Vagina (tissue), 2 donors: Measurements from ENCODE around the gene CTNNB1. TPM values are rescaled to one million over a fixed set of nuclear protein-coding genes. Genes with fewer than 3 reads are reported as not detected.

ENCODE experiments used
- DNase-seq, 2 donors: peaks; one replicate each; pipeline ENCODE4 v3.0.0-alpha.2; 2017; ENCODE audit errors: extremely low spot score in 2 of 2
- H3K27ac ChIP-seq: fragments of 200-600 bp; sonication (generic); one replicate; pipeline ENCODE4 v1.5.1; 2019
- H3K27me3 ChIP-seq: fragments of 200-600 bp; sonication (generic); one replicate; pipeline ENCODE4 v1.5.1; 2019
- H3K36me3 ChIP-seq, 2 donors: fragments of 200-600 bp; sonication (generic); one replicate each; pipeline ENCODE4 v1.5.1; 2017 to 2019
- H3K4me1 ChIP-seq: fragments of 200-600 bp; sonication (generic); one replicate; pipeline ENCODE4 v1.5.1; 2019
- H3K4me3 ChIP-seq, 2 donors: fragments of 200-600 bp; sonication (generic); 1 replicate in 1 of 2; 2 replicates in 1 of 2; pipeline ENCODE4 v1.5.1; 2016 to 2019
- H3K9me3 ChIP-seq: fragments of 200-600 bp; sonication (generic); one replicate; pipeline ENCODE4 v1.5.1; 2019
- POLR2A ChIP-seq, 2 donors: fragments of 450-650 bp; IDR thresholded peaks; one replicate each; pipeline ENCODE4 v1.6.1; 2017; ENCODE audit warnings: antibody characterized with exemption in 2 of 2, mild to moderate bottlenecking in 2 of 2, moderate library complexity in 2 of 2
- POLR2AphosphoS5 ChIP-seq, 2 donors: sonication (generic); formaldehyde crosslinking; IDR thresholded peaks; one replicate each; pipeline ENCODE4 v1.9.0; 2017; ENCODE audit warnings: antibody characterized with exemption in 2 of 2, mild to moderate bottlenecking in 2 of 2, low read depth in 1 of 2; ENCODE audit not compliant: insufficient read depth in 1 of 2
- intact Hi-C: fragments of 100-400 bp; cut with DNase I; formaldehyde crosslinking; loops from one replicate; pipeline ENCODE4 v1.15.1; 2023
- total RNA-seq: library from RNA; depleted of rRNA; stranded (reverse); fragments of >200 nt; gene quantifications from one replicate; pipeline ENCODE4 v1.2.3, GENCODE V29; 2016
- TF ChIP-seq, protein P1 (sequence below), 3 experiments: fragments of 450-650 bp in 2 of 3; fragments of 200-600 bp in 1 of 3; sonication (generic) in 1 of 3; IDR thresholded peaks; one replicate each; pipeline ENCODE4 v1.5.1; 2017 to 2019; ENCODE audit warnings: antibody characterized with exemption in 3 of 3, mild to moderate bottlenecking in 2 of 3, moderate library complexity in 2 of 3

The CTNNB1 gene
- total RNA-seq, 1 donor from 2014 or later: 505 TPM

DNA sequence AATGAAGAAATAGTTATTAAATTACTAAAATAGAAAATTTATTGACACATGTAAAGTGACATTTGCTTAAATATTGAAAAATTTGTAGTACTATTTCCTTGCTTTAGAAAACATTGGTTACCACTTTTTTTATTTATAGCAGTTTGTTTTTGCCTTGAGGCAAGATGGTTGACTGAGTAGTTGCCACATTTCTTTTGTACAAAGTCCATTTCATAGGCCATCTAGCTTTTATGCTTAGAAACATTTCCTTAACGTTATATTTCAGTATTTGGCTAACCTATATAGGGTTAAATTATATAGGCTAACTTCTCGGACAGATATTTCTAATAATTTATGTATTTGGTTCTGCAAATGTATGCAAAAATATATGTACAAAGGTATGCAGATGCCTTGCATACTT is 17.1 kb downstream of the CTNNB1 start:
- no peak for DNase-seq
- Histone ChIP-seq H3K9me3 (no peaks in the 10 kb centered on the region), H3K4me1 (peaks cover 95% of the 10 kb centered on the region), H3K27me3 (no peaks in the 10 kb centered on the region), H3K36me3 (no peaks in the 10 kb centered on the region), H3K27ac (no peak overlapping the region), H3K4me3 (no peak overlapping the region)
- intact Hi-C loops: no loop called here
- TF ChIP-seq, protein P1, sequence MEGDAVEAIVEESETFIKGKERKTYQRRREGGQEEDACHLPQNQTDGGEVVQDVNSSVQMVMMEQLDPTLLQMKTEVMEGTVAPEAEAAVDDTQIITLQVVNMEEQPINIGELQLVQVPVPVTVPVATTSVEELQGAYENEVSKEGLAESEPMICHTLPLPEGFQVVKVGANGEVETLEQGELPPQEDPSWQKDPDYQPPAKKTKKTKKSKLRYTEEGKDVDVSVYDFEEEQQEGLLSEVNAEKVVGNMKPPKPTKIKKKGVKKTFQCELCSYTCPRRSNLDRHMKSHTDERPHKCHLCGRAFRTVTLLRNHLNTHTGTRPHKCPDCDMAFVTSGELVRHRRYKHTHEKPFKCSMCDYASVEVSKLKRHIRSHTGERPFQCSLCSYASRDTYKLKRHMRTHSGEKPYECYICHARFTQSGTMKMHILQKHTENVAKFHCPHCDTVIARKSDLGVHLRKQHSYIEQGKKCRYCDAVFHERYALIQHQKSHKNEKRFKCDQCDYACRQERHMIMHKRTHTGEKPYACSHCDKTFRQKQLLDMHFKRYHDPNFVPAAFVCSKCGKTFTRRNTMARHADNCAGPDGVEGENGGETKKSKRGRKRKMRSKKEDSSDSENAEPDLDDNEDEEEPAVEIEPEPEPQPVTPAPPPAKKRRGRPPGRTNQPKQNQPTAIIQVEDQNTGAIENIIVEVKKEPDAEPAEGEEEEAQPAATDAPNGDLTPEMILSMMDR (IDR thresholded peaks at IDR 0.05): no peak
- no peak for TF ChIP-seq POLR2A (IDR thresholded peaks at IDR 0.05)
- TF ChIP-seq POLR2AphosphoS5 (IDR thresholded peaks at IDR 0.05; ENCODE audit: insufficient read depth in 1 of 2, low read depth in 1 of 2): no peak

DNA sequence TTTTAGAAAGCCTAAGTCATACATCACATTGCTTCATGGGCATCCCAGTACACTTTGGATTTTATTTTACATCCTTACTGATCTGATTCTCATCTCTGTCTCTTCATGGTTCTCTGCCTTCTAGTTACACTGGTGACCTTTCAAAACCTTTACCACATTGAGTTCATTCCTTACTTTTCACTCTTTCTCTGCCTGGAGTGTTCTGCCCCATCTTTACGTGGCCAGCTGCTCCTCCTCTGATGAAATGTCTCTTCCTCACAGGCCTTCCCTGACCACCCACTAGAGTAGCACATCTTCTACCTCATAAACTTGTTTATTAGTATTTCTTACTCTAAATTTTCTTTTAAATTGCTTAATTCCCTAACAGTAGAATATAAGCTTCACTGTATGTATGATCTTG is 17.7 kb downstream of the CTNNB1 start:
- Histone ChIP-seq H3K27ac (no peak overlapping the region), H3K27me3 (no peaks in the 10 kb centered on the region), H3K9me3 (no peaks in the 10 kb centered on the region), H3K4me3 (no peak overlapping the region), H3K36me3 (no peaks in the 10 kb centered on the region), H3K4me1 (peaks cover 95% of the 10 kb centered on the region)
- TF ChIP-seq, protein P1 (IDR thresholded peaks at IDR 0.05): no peak
- DNase-seq: no peak
- intact Hi-C loops: no loop called here

DNA sequence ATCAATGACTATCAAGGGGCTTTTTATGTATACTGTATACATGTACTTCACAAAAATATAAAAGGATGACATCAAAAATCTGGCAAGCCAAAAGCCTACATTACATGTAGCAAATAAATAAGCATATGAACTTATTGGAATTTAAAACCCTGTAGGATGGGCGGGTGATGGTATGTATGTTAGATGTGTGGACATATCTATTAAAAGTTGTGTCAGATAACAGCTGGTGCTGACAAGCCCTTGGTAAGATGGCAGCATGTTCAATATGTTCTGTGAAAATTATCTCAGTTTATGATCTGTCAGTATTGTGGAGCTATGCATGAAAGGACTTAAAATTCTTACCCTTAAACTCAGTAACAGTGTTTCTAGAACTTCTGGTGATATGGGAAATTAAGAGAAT is 20.1 kb downstream of the CTNNB1 start:
- no peak for DNase-seq
- H3K36me3 ChIP-seq: peaks cover 0 to under 1% of the 10 kb centered on the region in 2 donors
- H3K27me3 ChIP-seq: no peaks in the 10 kb centered on the region
- H3K4me3 ChIP-seq: no peak overlapping the region
- H3K27ac ChIP-seq: no peak overlapping the region
- H3K9me3 ChIP-seq: no peaks in the 10 kb centered on the region
- TF ChIP-seq, protein P1 (IDR thresholded peaks at IDR 0.05): no peak
- TF ChIP-seq POLR2A (IDR thresholded peaks at IDR 0.05): no peak
- TF ChIP-seq POLR2AphosphoS5 (IDR thresholded peaks at IDR 0.05; ENCODE audit: insufficient read depth in 1 of 2, low read depth in 1 of 2): no peak
- intact Hi-C loops: no loop called here
- peaks cover 92% of the 10 kb centered on the region for H3K4me1 ChIP-seq

- H3K9me3 ChIP-seq: no peaks in the 10 kb centered on the region
- no peak overlapping the region for H3K27ac ChIP-seq
- H3K4me3 ChIP-seq: no peak overlapping the region
- TF ChIP-seq POLR2AphosphoS5 (IDR thresholded peaks at IDR 0.05; ENCODE audit: insufficient read depth in 1 of 2, low read depth in 1 of 2) (no peak), POLR2A (IDR thresholded peaks at IDR 0.05) (no peak)
- TF ChIP-seq, protein P1 (IDR thresholded peaks at IDR 0.05): no peak
- no peaks in the 10 kb centered on the region for H3K27me3 ChIP-seq
- H3K36me3 ChIP-seq: peaks cover 0 to 18% of the 10 kb centered on the region in 2 donors
- intact Hi-C loops: no loop called here
- H3K4me1 ChIP-seq: peaks cover 79% of the 10 kb centered on the region
- no peak for DNase-seq
Observed at GRCh38 chr3:41220906-41221677, 21.8 kb downstream of the CTNNB1 start.

DNA sequence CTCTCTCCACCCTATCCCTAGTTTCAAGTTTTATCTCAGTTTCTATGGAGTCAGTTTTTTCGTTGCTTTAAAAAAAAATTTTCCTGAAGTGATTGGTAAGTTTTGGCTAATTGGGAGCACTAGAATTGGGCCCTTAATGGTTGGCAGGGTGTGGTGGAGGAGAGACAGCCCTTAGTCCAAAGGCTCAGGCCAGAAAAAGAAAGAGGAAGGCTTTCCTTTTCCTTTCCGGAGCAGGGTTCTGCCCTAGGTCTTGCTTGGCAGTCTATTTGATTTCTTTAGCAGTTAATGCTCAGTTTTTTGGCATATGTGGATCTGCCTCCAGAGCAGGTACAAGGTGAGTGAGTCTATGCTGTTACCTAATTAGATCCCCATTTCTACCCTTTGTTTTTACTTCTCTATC is 22.7 kb downstream of the CTNNB1 start:
- intact Hi-C loops: no loop called here
- TF ChIP-seq POLR2A (IDR thresholded peaks at IDR 0.05) (no peak), POLR2AphosphoS5 (IDR thresholded peaks at IDR 0.05; ENCODE audit: insufficient read depth in 1 of 2, low read depth in 1 of 2) (no peak)
- TF ChIP-seq, protein P1 (IDR thresholded peaks at IDR 0.05): no peak
- DNase-seq: no peak
- Histone ChIP-seq H3K4me1 (peaks cover 70% of the 10 kb centered on the region), H3K36me3 (peaks cover 0 to 26% of the 10 kb centered on the region in 2 donors), H3K9me3 (no peaks in the 10 kb centered on the region), H3K27me3 (no peaks in the 10 kb centered on the region), H3K4me3 (no peak overlapping the region), H3K27ac (no peak overlapping the region)
